ENCODE results near the gene LMOD2.

The LMOD2 gene

DNA sequence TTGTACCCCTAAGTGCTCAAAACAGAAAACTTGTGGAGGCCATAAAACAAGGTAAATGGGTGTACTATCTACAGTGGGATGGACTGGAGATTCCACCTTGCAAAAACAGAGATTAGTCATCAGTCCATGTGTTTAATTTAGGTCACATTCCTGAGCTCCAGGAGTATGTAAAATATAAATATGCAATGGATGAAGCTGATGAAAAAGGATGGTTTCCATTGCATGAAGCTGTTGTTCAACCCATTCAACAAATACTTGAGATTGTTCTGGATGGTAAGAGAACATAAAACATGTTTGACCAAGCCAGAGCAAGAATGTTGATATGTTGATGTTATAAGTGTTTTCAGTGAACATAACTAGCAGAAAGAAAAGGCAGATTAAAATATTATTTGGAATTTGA is 39.4 kb upstream of the LMOD2 start:
- no peak for DNase-seq (ENCODE audit: low read depth)
- no peak for TF ChIP-seq CTCF (IDR thresholded peaks at IDR 0.05; ENCODE audit: control insufficient read depth, insufficient read depth, low read depth, low read length, missing control alignments)
- H3K4me3 ChIP-seq (ENCODE audit: control insufficient read depth, low read depth, low read length) = no peak overlapping the region

- no peak for TF ChIP-seq CTCF (IDR thresholded peaks at IDR 0.05; ENCODE audit: control insufficient read depth, insufficient read depth, low read depth, low read length, missing control alignments)
- no peak for DNase-seq (ENCODE audit: low read depth)
- H3K4me3 ChIP-seq (ENCODE audit: control insufficient read depth, low read depth, low read length) = no peak overlapping the region
Measured at GRCh38 chr7:123621707-123622106, 34.0 kb upstream of the LMOD2 start.

DNA sequence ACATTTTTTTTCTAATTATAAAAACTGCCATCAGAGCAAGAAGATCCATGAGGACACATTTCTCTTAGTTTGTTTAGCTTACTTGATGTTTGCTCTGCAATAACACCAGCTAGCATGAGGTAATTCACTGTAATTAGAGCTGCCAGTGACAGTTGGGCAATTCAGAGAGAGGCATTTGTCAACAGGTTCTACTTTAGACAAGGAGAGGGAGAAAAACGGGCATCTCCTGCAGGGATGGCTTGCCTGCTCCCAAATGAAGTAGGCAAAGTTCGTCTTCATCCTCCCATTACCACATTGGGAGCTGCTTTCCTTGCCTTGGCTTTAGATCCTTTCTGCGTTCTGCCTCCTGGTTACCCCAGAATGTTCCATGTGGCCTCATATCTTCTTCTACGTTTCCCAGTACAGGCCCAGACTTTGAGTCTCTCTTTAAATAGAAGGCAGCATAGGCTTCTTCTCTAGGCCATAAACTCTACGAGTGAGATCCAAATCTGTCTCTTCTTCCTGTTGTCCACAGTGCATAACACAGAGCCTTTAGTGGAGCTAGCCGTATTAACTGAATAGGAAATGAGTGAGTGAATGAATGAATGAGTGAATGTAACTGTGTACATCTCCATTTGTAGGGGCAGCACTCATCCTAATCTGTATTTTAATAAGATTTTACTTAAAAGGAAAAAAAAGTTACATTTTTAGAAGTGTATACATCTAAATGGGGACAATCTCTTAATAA is 32.8 kb upstream of the LMOD2 start:
- no peak for DNase-seq (ENCODE audit: low read depth)
- TF ChIP-seq CTCF (IDR thresholded peaks at IDR 0.05; ENCODE audit: control insufficient read depth, insufficient read depth, low read depth, low read length, missing control alignments) = no peak
- no peak overlapping the region for H3K4me3 ChIP-seq (ENCODE audit: control insufficient read depth, low read depth, low read length)

DNA sequence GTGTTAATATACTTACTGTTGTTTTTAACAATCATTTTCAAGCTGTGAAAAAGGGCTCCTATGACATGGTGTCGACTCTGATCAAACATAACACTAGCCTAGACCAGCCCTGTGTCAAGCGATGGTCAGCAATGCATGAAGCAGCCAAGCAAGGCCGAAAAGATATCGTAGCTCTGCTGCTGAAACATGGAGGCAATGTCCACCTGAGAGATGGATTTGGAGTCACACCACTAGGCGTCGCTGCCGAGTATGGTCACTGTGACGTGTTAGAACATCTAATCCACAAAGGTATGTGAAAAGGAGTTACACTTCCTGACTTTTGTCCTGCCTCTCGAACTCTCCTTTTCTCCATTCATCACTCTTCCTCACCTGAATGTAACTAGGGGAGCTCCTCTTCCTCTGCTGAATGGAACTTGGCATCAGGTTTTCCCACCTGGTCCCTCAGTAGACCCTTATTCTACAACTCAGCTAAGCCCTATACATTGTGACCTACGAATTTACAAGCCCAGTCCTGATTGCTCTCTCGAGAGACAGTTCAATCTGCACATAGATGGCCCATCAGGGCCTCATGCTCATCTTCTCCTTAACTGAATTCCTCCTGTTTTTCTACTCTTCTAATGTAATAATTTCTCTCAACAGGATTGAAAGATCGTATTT is 31.0 kb upstream of the LMOD2 start:
- no peak for DNase-seq (ENCODE audit: low read depth)
- peak; percentile 34 for TF ChIP-seq CTCF (IDR thresholded peaks at IDR 0.05; ENCODE audit: control insufficient read depth, insufficient read depth, low read depth, low read length, missing control alignments)

GRCh38 chr7:123625254-123625653 is 30.4 kb upstream of the LMOD2 start:
- TF ChIP-seq CTCF (IDR thresholded peaks at IDR 0.05; ENCODE audit: control insufficient read depth, insufficient read depth, low read depth, low read length, missing control alignments) = no peak
- no peak for DNase-seq (ENCODE audit: low read depth)
- H3K4me3 ChIP-seq (ENCODE audit: control insufficient read depth, low read depth, low read length) = no peak overlapping the region

More for the DNA sequence above, 31.0 kb upstream of the LMOD2 start:
- H3K4me3 ChIP-seq (ENCODE audit: control insufficient read depth, low read depth, low read length) = no peak overlapping the region

DNA sequence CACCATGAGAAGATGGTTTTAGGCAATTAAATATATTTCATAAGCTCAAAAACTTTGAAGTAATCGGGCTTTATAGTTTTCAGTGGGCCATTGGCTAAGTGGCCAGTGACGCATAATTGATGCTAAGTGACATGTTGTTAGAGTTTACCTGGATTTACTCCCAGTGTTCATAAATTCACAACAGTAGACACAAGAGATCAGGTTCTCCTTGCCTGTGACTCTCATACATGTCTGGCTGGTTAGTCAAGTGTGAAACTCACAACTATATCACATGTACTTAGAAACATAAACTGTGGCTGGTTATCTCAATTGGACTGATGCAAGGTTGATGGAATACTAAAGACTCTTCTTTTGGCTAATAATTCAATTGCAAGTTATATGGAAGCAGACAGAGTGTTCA is 27.8 kb upstream of the LMOD2 start:
- no peak for DNase-seq (ENCODE audit: low read depth)
- TF ChIP-seq CTCF (IDR thresholded peaks at IDR 0.05; ENCODE audit: control insufficient read depth, insufficient read depth, low read depth, low read length, missing control alignments) = no peak
- no peak overlapping the region for H3K4me3 ChIP-seq (ENCODE audit: control insufficient read depth, low read depth, low read length)

Data from AG09309 (cell line).